Caco-2 (cell line): ENCODE measurements around the gene TRIM4. TPM values are rescaled to one million over a fixed set of nuclear protein-coding genes. Genes with fewer than 3 reads are reported as not detected.
"Not testable (repeated sequence)": the region's sequence is repeated elsewhere in the genome, so short reads cannot be mapped to it uniquely, and the experiment has no call there.

Experiments used
- BruUV-seq: library from RNA; stranded (reverse); fragments of 400-500 nt; replicated peaks from 2 replicates; lab custom pipeline; 2021; lab: Mats Ljungman, UMichigan
- CTCF ChIA-PET: fragments of 300-600 bp; sonication (Branson Sonifier 250); formaldehyde crosslinking; loops from one replicate; lab custom pipeline; 2022; ENCODE audit warnings: antibody characterized with exemption; lab: Charles Lee
- POLR2A ChIA-PET: fragments of 300-600 bp; sonication (Branson Sonifier 250); formaldehyde crosslinking; loops from one replicate; lab custom pipeline; 2022; ENCODE audit warnings: antibody characterized with exemption; lab: Charles Lee
- DNase-seq, 2 experiments: peaks; one replicate each; pipeline versions ENCODE4 v3.0.0 to v3.0.0-alpha.2; 2020 to 2022
- H3K27me3 ChIP-seq: replicated peaks from 2 replicates; pipeline ENCODE4 v1.6.0; 2011; ENCODE audit warnings: low read length; ENCODE audit not compliant: control insufficient read depth, insufficient read depth
- H3K36me3 ChIP-seq: 2 replicates; pipeline ENCODE4 v1.5.1; 2011; ENCODE audit warnings: low read length; ENCODE audit not compliant: control insufficient read depth, insufficient read depth
- H3K4me1 ChIP-seq: fragments of 250-450 bp; sonication (Bioruptor Pico); 2 replicates; pipeline ENCODE4 v1.5.1; 2020; ENCODE audit warnings: mild to moderate bottlenecking
- H3K4me3 ChIP-seq: 2 replicates; pipeline ENCODE4 v1.5.1; 2011; ENCODE audit warnings: low read depth, mild to moderate bottlenecking, control low read depth, low read length
- H3K9me3 ChIP-seq: fragments of 250-450 bp; sonication (Bioruptor Pico); 2 replicates; pipeline ENCODE4 v1.5.1; 2020; ENCODE audit warnings: mild to moderate bottlenecking, moderate library complexity
- H3K27ac Mint-ChIP-seq: one replicate; pipeline ENCODE4 v1.8.0; 2022; ENCODE audit warnings: mixed read lengths; ENCODE audit not compliant: unreplicated experiment
- H3K27me3 Mint-ChIP-seq: one replicate; pipeline ENCODE4 v1.8.0; 2022; ENCODE audit warnings: mixed read lengths; ENCODE audit not compliant: insufficient read depth, unreplicated experiment
- H3K36me3 Mint-ChIP-seq: one replicate; pipeline ENCODE4 v1.8.0; 2022; ENCODE audit warnings: mild to moderate bottlenecking, mixed read lengths; ENCODE audit not compliant: insufficient read depth, unreplicated experiment
- H3K4me1 Mint-ChIP-seq: one replicate; pipeline ENCODE4 v1.8.0; 2022; ENCODE audit warnings: low read depth, mixed read lengths; ENCODE audit not compliant: unreplicated experiment
- H3K4me3 Mint-ChIP-seq: one replicate; pipeline ENCODE4 v1.8.0; 2022; ENCODE audit warnings: mild to moderate bottlenecking, moderate library complexity, mixed read lengths; ENCODE audit not compliant: unreplicated experiment
- H3K9me3 Mint-ChIP-seq: one replicate; pipeline ENCODE4 v1.8.0; 2022; ENCODE audit warnings: mixed read lengths; ENCODE audit not compliant: unreplicated experiment
- CTCF ChIP-seq, 2 experiments: fragments of 200-600 bp in 1 of 2; IDR thresholded peaks; 1 replicate in 1 of 2; 2 replicates in 1 of 2; pipeline versions ENCODE4 v1.5.1 to v1.8.0; 2011 to 2022; ENCODE audit warnings: antibody characterized with exemption in 1 of 2, control low read depth in 1 of 2, inconsistent platforms in 1 of 2, low read depth in 1 of 2, low read length in 1 of 2, mild to moderate bottlenecking in 1 of 2, moderate library complexity in 1 of 2; ENCODE audit not compliant: insufficient read depth in 1 of 2, severe bottlenecking in 1 of 2, unreplicated experiment in 1 of 2
- intact Hi-C: fragments of 100-400 bp; cut with micrococcal nuclease; formaldehyde crosslinking; loops from one replicate; pipeline ENCODE4 v1.10.0; 2022; ENCODE audit not compliant: unreplicated experiment
- total RNA-seq: library from RNA; stranded (reverse); gene quantifications from 2 replicates; pipeline ENCODE4 v1.2.3, GENCODE V29; 2022

TRIM4 gene
- total RNA-seq, 1 experiment from 2014 or later: 22.5 TPM

DNA sequence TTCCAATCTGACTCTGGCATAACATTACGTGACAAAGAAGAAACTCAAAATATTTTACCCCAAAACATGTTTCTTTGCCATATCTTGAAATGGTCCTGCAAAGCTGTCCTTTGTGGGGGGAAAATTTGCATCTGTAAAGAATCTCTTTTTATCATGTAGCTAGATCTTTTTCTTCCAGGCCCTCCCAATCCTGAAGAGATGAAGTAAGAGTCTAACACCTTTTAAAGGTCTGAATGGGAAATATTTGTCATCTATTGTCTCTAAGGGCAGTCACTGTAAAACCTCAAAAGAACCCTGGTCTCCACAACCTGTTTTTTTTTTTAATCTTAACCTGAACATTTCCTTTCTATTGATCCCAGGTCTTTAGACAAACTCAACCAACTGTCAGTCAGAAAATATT lies 51.1 kb downstream of the TRIM4 start:
- no peaks in the 10 kb centered on the region for H3K4me1 ChIP-seq
- H3K36me3 ChIP-seq: no peaks in the 10 kb centered on the region
- Mint-ChIP-seq H3K27me3 (no peaks in the 10 kb centered on the region), H3K4me3 (no peak overlapping the region), H3K27ac (no peak overlapping the region), H3K36me3 (no peaks in the 10 kb centered on the region), H3K9me3 (no peaks in the 10 kb centered on the region), H3K4me1 (no peaks in the 10 kb centered on the region)
- ChIA-PET POLR2A (no interaction called here), CTCF (no interaction called here)
- H3K4me3 ChIP-seq: no peak overlapping the region
- DNase-seq: no peak
- intact Hi-C loops: no loop called here
- TF ChIP-seq CTCF (IDR thresholded peaks at IDR 0.05; ENCODE audit: insufficient read depth in 1 of 2, low read depth in 1 of 2, low read length in 1 of 2, severe bottlenecking in 1 of 2, unreplicated experiment in 1 of 2): no peak
- no peaks in the 10 kb centered on the region for H3K27me3 ChIP-seq
- no TSS peak for BruUV-seq
- H3K9me3 ChIP-seq: no peaks in the 10 kb centered on the region

DNA sequence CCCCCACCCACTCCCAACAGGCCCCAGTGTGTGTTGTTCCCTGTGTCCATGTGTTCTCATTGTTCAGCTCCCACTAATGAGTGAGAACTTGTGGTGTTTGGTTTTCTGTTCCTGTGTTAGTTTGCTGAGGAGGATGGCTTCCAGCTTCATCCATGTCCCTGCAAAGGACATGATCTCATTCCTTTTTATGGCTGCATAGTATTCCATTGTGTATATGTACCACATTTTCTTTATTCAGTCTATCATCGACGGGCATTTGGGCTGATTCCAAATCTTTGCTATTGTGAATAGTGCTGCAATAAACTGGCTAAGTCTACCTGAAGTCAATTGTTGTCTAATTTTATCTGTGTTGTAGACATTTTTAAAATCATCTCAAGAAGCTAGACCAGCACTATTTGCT lies 51.9 kb downstream of the TRIM4 start:
- H3K9me3 Mint-ChIP-seq, H3K4me1 ChIP-seq, CTCF ChIA-PET, H3K27me3 Mint-ChIP-seq, H3K9me3 ChIP-seq, H3K36me3 Mint-ChIP-seq, H3K36me3 ChIP-seq, BruUV-seq, H3K27ac Mint-ChIP-seq, H3K27me3 ChIP-seq, H3K4me3 Mint-ChIP-seq, POLR2A ChIA-PET, DNase-seq, H3K4me1 Mint-ChIP-seq, intact Hi-C loops, H3K4me3 ChIP-seq: not testable (repeated sequence)

DNA sequence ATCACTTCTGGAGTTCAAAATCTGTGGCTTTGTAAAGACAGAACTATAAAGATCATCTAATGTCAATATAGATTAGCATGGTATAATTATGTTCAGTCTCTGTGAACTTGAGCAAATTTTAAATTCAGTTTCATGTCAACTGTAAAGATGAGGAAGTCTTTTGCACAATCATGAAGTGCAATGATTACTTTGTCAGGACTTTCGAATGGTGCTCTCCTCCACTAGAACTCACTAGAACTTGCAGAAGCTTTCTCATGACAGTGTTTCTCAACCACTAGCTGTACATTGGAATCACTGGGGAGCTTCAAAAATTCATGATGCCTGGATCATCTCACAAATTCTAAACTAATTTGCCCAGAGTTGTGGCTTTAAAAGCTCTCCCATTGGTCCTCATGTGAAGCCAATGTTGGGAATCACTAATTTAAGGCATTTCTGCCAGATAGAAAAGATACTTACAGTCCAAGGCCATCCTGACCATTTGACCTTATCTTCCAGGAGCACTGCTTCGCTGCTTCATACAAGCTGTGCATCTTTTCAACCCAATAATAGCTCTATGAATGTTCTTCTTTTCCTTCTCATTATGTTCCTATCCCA lies 55.4 kb downstream of the TRIM4 start:
- Mint-ChIP-seq H3K36me3 (no peaks in the 10 kb centered on the region), H3K4me1 (peaks cover 7% of the 10 kb centered on the region), H3K4me3 (no peak overlapping the region), H3K27me3 (no peaks in the 10 kb centered on the region), H3K9me3 (no peaks in the 10 kb centered on the region), H3K27ac (no peak overlapping the region)
- ChIA-PET CTCF (interaction anchor here (0.6 kb wide), 1 partner anchor 247 kb away, joined by 3 read pairs; the partner anchor contains the start of gene ZSCAN25), POLR2A (no interaction called here)
- H3K4me1 ChIP-seq: peaks cover 20% of the 10 kb centered on the region
- no peaks in the 10 kb centered on the region for H3K27me3 ChIP-seq
- no peak overlapping the region for H3K4me3 ChIP-seq
- no peaks in the 10 kb centered on the region for H3K36me3 ChIP-seq
- BruUV-seq: no TSS peak
- TF ChIP-seq CTCF (IDR thresholded peaks at IDR 0.05; ENCODE audit: insufficient read depth in 1 of 2, low read depth in 1 of 2, low read length in 1 of 2, severe bottlenecking in 1 of 2, unreplicated experiment in 1 of 2): no peak
- DNase-seq: no peak
- H3K9me3 ChIP-seq: no peaks in the 10 kb centered on the region
- intact Hi-C loops: no loop called here
